Measurements from ENCODE around the gene ADRM1. TPM values are rescaled to one million over a fixed set of nuclear protein-coding genes. Genes with fewer than 3 reads are reported as not detected.

Gene ADRM1
- total RNA-seq, 2 experiments from 2014 or later, result 87.0 to 128 TPM

GRCh38 chr20:62254021-62254724 is 48.6 kb upstream of the ADRM1 start:
- Histone ChIP-seq H3K79me2 (ENCODE audit: insufficient read depth, low read depth, low read length) (no peaks in the 10 kb centered on the region), H3K36me3 (ENCODE audit: insufficient read depth, low read length) (peaks cover 7% of the 10 kb centered on the region; the same call in 1 of the 2 replicates), H3K4me2 (ENCODE audit: low read length) (no peak overlapping the region), H3K9me2 (ENCODE audit: insufficient read depth, low read length) (no peaks in the 10 kb centered on the region), H4K20me1 (ENCODE audit: insufficient read depth, low read length) (no peaks in the 10 kb centered on the region; the same call in 1 of the 2 replicates), H3K9me3 (ENCODE audit: low read length) (no peaks in the 10 kb centered on the region), H3K4me1 (ENCODE audit: insufficient read depth, low read length, poor library complexity, severe bottlenecking) (no peaks in the 10 kb centered on the region), H2AFZ (ENCODE audit: low read length) (no peak overlapping the region), H3K4me3 (ENCODE audit: low read depth, low read length, poor library complexity, severe bottlenecking) (no peak overlapping the region), H3K27ac (ENCODE audit: low read depth, low read length, poor library complexity, severe bottlenecking) (no peak overlapping the region)
- POLR2A ChIA-PET, result no interaction called here
- DNase-seq (ENCODE audit: low spot score), result no peak
- no TSS peak for BruUV-seq (replicated peaks)
- CTCF ChIA-PET (ENCODE audit: unreplicated experiment), result no interaction called here
- TF ChIP-seq EZH2phosphoT487 (IDR thresholded peaks at IDR 0.05; ENCODE audit: borderline replicate concordance, low read depth, low read length) (no peak), CTCF (conservative IDR thresholded peaks at IDR 0.05; ENCODE audit: low read length) (no peak)
- intact Hi-C loops (cut with micrococcal nuclease; ENCODE audit: unreplicated experiment), result no loop called here

- no TSS peak for BruUV-seq (replicated peaks)
- ChIA-PET CTCF (ENCODE audit: unreplicated experiment) (no interaction called here), POLR2A (interaction anchor here (1.0 kb wide), 1 partner anchor 8 kb away, joined by 3 read pairs; no protein-coding TSS in a partner anchor)
- H3K9me2 ChIP-seq (ENCODE audit: insufficient read depth, low read length), result no peaks in the 10 kb centered on the region
- H3K4me1 ChIP-seq (ENCODE audit: insufficient read depth, low read length, poor library complexity, severe bottlenecking), result no peaks in the 10 kb centered on the region
- no peak for TF ChIP-seq CTCF (conservative IDR thresholded peaks at IDR 0.05; ENCODE audit: low read length)
- TF ChIP-seq EZH2phosphoT487 (IDR thresholded peaks at IDR 0.05; ENCODE audit: borderline replicate concordance, low read depth, low read length), result no peak
- no peak overlapping the region for H3K27ac ChIP-seq (ENCODE audit: low read depth, low read length, poor library complexity, severe bottlenecking)
- intact Hi-C loops (cut with micrococcal nuclease; ENCODE audit: unreplicated experiment), result no loop called here
- DNase-seq (ENCODE audit: low spot score), result no peak
- no peaks in the 10 kb centered on the region; the same call in 1 of the 2 replicates for H4K20me1 ChIP-seq (ENCODE audit: insufficient read depth, low read length)
- peaks cover 10% of the 10 kb centered on the region; the same call in 1 of the 2 replicates for H3K36me3 ChIP-seq (ENCODE audit: insufficient read depth, low read length)
- no peak overlapping the region for H3K4me2 ChIP-seq (ENCODE audit: low read length)
- no peak overlapping the region for H2AFZ ChIP-seq (ENCODE audit: low read length)
- no peaks in the 10 kb centered on the region for H3K9me3 ChIP-seq (ENCODE audit: low read length)
- no peak overlapping the region for H3K4me3 ChIP-seq (ENCODE audit: low read depth, low read length, poor library complexity, severe bottlenecking)
- no peaks in the 10 kb centered on the region for H3K79me2 ChIP-seq (ENCODE audit: insufficient read depth, low read depth, low read length)
Measured at GRCh38 chr20:62255976-62256375, 46.8 kb upstream of the ADRM1 start.

Measured in OCI-LY7 (cell line).